ENCODE results near the gene RPL23.

- no peak for TF ChIP-seq CTCF (conservative IDR thresholded peaks at IDR 0.05; ENCODE audit: low read depth, low read length)
- TF ChIP-seq EZH2 (IDR thresholded peaks at IDR 0.05; ENCODE audit: low read length, unreplicated experiment): no peak
- TF ChIP-seq EZH2phosphoT487 (IDR thresholded peaks at IDR 0.05; ENCODE audit: borderline replicate concordance, low read length): no peak
Measured at GRCh38 chr17:38851434-38851833, 2.1 kb downstream of the RPL23 start.

All from PC-3 (cell line).